HCT116 (cell line): ENCODE results near the gene GJA9. TPM values are rescaled to one million over a fixed set of nuclear protein-coding genes. Genes with fewer than 3 reads are reported as not detected.

Experiments used
- ATAC-seq: fragments of 200-7000 bp; cut with Tn5 transposase; 2 replicates; pipeline ENCODE4 v1.9.1; 2020; ENCODE audit warnings: mild to moderate bottlenecking, moderate library complexity
- BruUV-seq: library from RNA; stranded (reverse); fragments of 400-500 nt; replicated peaks from 2 replicates; lab custom pipeline; 2021; lab: Mats Ljungman, UMichigan
- CTCF ChIA-PET: fragments of 300-600 bp; sonication (Branson Sonifier 250); formaldehyde crosslinking; loops from one replicate; lab custom pipeline; 2021; ENCODE audit warnings: antibody characterized with exemption; lab: Charles Lee
- POLR2A ChIA-PET: fragments of 300-600, 350-600 bp; sonication (Branson Sonifier 250); formaldehyde crosslinking; loops from one replicate; lab custom pipeline; 2021; ENCODE audit warnings: antibody characterized with exemption; lab: Charles Lee
- RAD21 ChIA-PET, 2 experiments: fragments of 300-600 bp; sonication (Branson Sonifier 250); formaldehyde crosslinking; loops; one replicate each; lab custom pipeline; 2023; ENCODE audit warnings: low total read pairs in 2 of 2; ENCODE audit not compliant: uncharacterized antibody in 2 of 2, unreplicated experiment in 2 of 2, low non-redundant PET in 1 of 2; lab: Charles Lee
- DNase-seq: peaks from one replicate; pipeline ENCODE4 v3.0.0-alpha.2; 2010; ENCODE audit warnings: low read depth, low spot score
- H2AFZ ChIP-seq: fragments of 200-600 bp; shearing (Covaris generic), sonication (generic); 2 replicates; pipeline ENCODE4 v1.6.1; 2017; ENCODE audit warnings: low read depth, mixed run types, mixed read lengths, antibody characterized with exemption, low read length; ENCODE audit not compliant: poor library complexity, severe bottlenecking
- H3K27ac ChIP-seq: 2 replicates; pipeline ENCODE4 v1.5.1; 2012; ENCODE audit warnings: low read depth, low read length
- H3K27me3 ChIP-seq: fragments of 200-600 bp; sonication (generic); 2 replicates; pipeline ENCODE4 v1.6.1; 2016; ENCODE audit warnings: mixed run types, low read length, mixed read lengths; ENCODE audit not compliant: insufficient read depth
- H3K36me3 ChIP-seq, 2 experiments: fragments of 200-500 bp in 1 of 2; fragments of 200-600 bp in 1 of 2; sonication (Bioruptor generic) in 1 of 2; sonication (generic) in 1 of 2; 2 replicates each; pipeline versions ENCODE4 v1.5.1 to v1.6.1; 2014 to 2016; ENCODE audit warnings: low read length in 2 of 2, inconsistent platforms in 1 of 2, mixed read lengths in 1 of 2, mixed run types in 1 of 2; ENCODE audit not compliant: insufficient read depth in 2 of 2, control insufficient read depth in 1 of 2
- H3K4me1 ChIP-seq, 2 experiments: fragments of 200-600 bp in 1 of 2; sonication (generic) in 1 of 2; 2 replicates each; pipeline versions ENCODE4 v1.5.1 to v1.6.1; 2012 to 2017; ENCODE audit warnings: low read length in 2 of 2, inconsistent platforms in 1 of 2, mild to moderate bottlenecking in 1 of 2, mixed read lengths in 1 of 2, mixed run types in 1 of 2, moderate library complexity in 1 of 2; ENCODE audit not compliant: insufficient read depth in 2 of 2, control insufficient read depth in 1 of 2
- H3K4me2 ChIP-seq: fragments of 200-600 bp; sonication (generic); 2 replicates; pipeline ENCODE4 v1.6.1; 2017; ENCODE audit warnings: mixed run types, low read length, mixed read lengths
- H3K4me3 ChIP-seq, 2 experiments: fragments of 200-600 bp in 1 of 2; sonication (generic) in 1 of 2; replicated peaks in 1 of 2; 2 replicates each; pipeline ENCODE4 v1.5.1; 2011 to 2016; ENCODE audit warnings: low read length in 2 of 2, control low read depth in 1 of 2, low read depth in 1 of 2, mild to moderate bottlenecking in 1 of 2, mixed read lengths in 1 of 2, mixed run types in 1 of 2
- H3K79me2 ChIP-seq: fragments of 200-600 bp; sonication (generic); 2 replicates; pipeline ENCODE4 v1.6.1; 2017; ENCODE audit warnings: mild to moderate bottlenecking, mixed run types, low read length, moderate library complexity, mixed read lengths; ENCODE audit not compliant: insufficient read depth
- H3K9ac ChIP-seq: fragments of 200-600 bp; sonication (generic); 2 replicates; pipeline ENCODE4 v1.6.1; 2016; ENCODE audit warnings: low read length, mixed read lengths
- H3K9me2 ChIP-seq: fragments of 200-600 bp; sonication (generic), shearing (Covaris generic); 2 replicates; pipeline ENCODE4 v1.6.1; 2017; ENCODE audit warnings: mixed run types, mild to moderate bottlenecking, moderate library complexity; ENCODE audit not compliant: insufficient read depth
- H3K9me3 ChIP-seq, 2 experiments: fragments of 200-500 bp in 1 of 2; fragments of 200-600 bp in 1 of 2; sonication (Bioruptor generic) in 1 of 2; sonication (generic) in 1 of 2; 2 replicates each; pipeline ENCODE4 v1.6.1; 2014 to 2017; ENCODE audit warnings: low read length in 2 of 2, mixed read lengths in 2 of 2, inconsistent platforms in 1 of 2, low read depth in 1 of 2, mild to moderate bottlenecking in 1 of 2, mixed run types in 1 of 2, moderate library complexity in 1 of 2; ENCODE audit not compliant: control insufficient read depth in 1 of 2, insufficient read depth in 1 of 2
- H4K20me1 ChIP-seq: fragments of 200-600 bp; sonication (generic), shearing (Covaris generic); 2 replicates; pipeline ENCODE4 v1.6.1; 2017; ENCODE audit warnings: mixed run types, mild to moderate bottlenecking, moderate library complexity; ENCODE audit not compliant: insufficient read depth
- ATF3 ChIP-seq: IDR thresholded peaks from 2 replicates; pipeline ENCODE4 v1.6.1; 2012
- CBX3 ChIP-seq: IDR thresholded peaks from 2 replicates; pipeline ENCODE4 v1.6.1; 2012; ENCODE audit warnings: low read depth
- CEBPB ChIP-seq: IDR thresholded peaks from 2 replicates; pipeline ENCODE4 v1.6.1; 2012; ENCODE audit warnings: low read depth
- ELF1 ChIP-seq: IDR thresholded peaks from 2 replicates; pipeline ENCODE4 v1.6.1; 2012; ENCODE audit warnings: low read depth, borderline replicate concordance
- MAX ChIP-seq: IDR thresholded peaks from 2 replicates; pipeline ENCODE4 v1.6.1; 2012
- POLR2AphosphoS5 ChIP-seq: IDR thresholded peaks from 2 replicates; pipeline ENCODE4 v1.6.1; 2011; ENCODE audit warnings: mild to moderate bottlenecking, low read depth, low read length, moderate library complexity
- REST ChIP-seq: IDR thresholded peaks from 2 replicates; pipeline ENCODE4 v1.6.1; 2012; ENCODE audit warnings: low read depth
- SIN3A ChIP-seq: IDR thresholded peaks from 2 replicates; pipeline ENCODE4 v1.6.1; 2012; ENCODE audit warnings: low read depth
- TCF7L2 ChIP-seq: IDR thresholded peaks from 2 replicates; pipeline ENCODE4 v1.7.0; 2011; ENCODE audit warnings: borderline replicate concordance, inconsistent platforms; ENCODE audit not compliant: insufficient read depth, insufficient read length; ENCODE audit errors: extremely low read depth
- ZBTB33 ChIP-seq: IDR thresholded peaks from 2 replicates; pipeline ENCODE4 v1.6.1; 2011; ENCODE audit warnings: mild to moderate bottlenecking, low read length, moderate library complexity; ENCODE audit not compliant: insufficient replicate concordance; ENCODE audit errors: extremely low read depth
- intact Hi-C: fragments of 100-400 bp; cut with micrococcal nuclease; formaldehyde crosslinking; loops from 2 replicates; pipeline ENCODE4 v1.10.0; 2022
- total RNA-seq: library from RNA; stranded (reverse); gene quantifications from one replicate; pipeline ENCODE4 v1.2.1, GENCODE V29; 2021; ENCODE audit not compliant: unreplicated experiment

GJA9 gene
- total RNA-seq, 1 experiment from 2014 or later = not detected

- TF ChIP-seq TCF7L2 = no peak
- TF ChIP-seq POLR2AphosphoS5 = no peak
- TF ChIP-seq SIN3A = no peak
Measured at GRCh38 chr1:38918568-38918967, 37.2 kb upstream of the GJA9 start (continued).

- no TSS peak for BruUV-seq
- Histone ChIP-seq H4K20me1 (no peaks in the 10 kb centered on the region), H3K4me1 (no peaks in the 10 kb centered on the region), H3K9me2 (no peaks in the 10 kb centered on the region), H3K9ac (no peak overlapping the region), H3K4me2 (no peak overlapping the region), H3K9me3 (no peaks in the 10 kb centered on the region), H3K4me3 (no peak overlapping the region), H3K27ac (no peak overlapping the region), H2AFZ (no peak overlapping the region), H3K79me2 (no peaks in the 10 kb centered on the region), H3K27me3 (no peaks in the 10 kb centered on the region), H3K36me3 (no peaks in the 10 kb centered on the region)
- TF ChIP-seq ATF3 (no peak), ELF1 (no peak), CBX3 (no peak), CEBPB (no peak)
- intact Hi-C loops = no loop called here
- ATAC-seq = no peak
- POLR2A ChIA-PET = no interaction called here
- RAD21 ChIA-PET = no interaction called here
- CTCF ChIA-PET = no interaction called here
- DNase-seq = no peak
Measured at GRCh38 chr1:38917772-38918171, 36.4 kb upstream of the GJA9 start.

GRCh38 chr1:38917337-38917736 is 36.0 kb upstream of the GJA9 start:
- BruUV-seq = no TSS peak
- ChIA-PET POLR2A (no interaction called here), CTCF (no interaction called here), RAD21 (no interaction called here)
- Histone ChIP-seq H3K27ac (no peak overlapping the region), H3K27me3 (no peaks in the 10 kb centered on the region), H3K4me1 (no peaks in the 10 kb centered on the region), H3K4me2 (no peak overlapping the region), H2AFZ (no peak overlapping the region), H3K9ac (no peak overlapping the region), H3K9me2 (no peaks in the 10 kb centered on the region), H3K4me3 (no peak overlapping the region), H3K36me3 (no peaks in the 10 kb centered on the region), H3K79me2 (no peaks in the 10 kb centered on the region), H4K20me1 (no peaks in the 10 kb centered on the region), H3K9me3 (no peaks in the 10 kb centered on the region)
- intact Hi-C loops = no loop called here
- ATAC-seq = no peak
- TF ChIP-seq ZBTB33 (no peak), MAX (no peak), SIN3A (no peak), REST (no peak), CEBPB (no peak)
- DNase-seq = no peak
